WI38 (cell line): ENCODE results near the gene RIT2.

Experiments used
- H3K4me3 ChIP-seq: 2 replicates; pipeline ENCODE4 v1.5.1; 2011; ENCODE audit warnings: low read depth, mild to moderate bottlenecking, control low read depth, low read length
- CTCF ChIP-seq: IDR thresholded peaks from 2 replicates; pipeline ENCODE4 v1.5.1; 2012; ENCODE audit warnings: low read depth, mild to moderate bottlenecking, control low read depth, low read length

RIT2 gene

GRCh38 chr18:42719221-42719620, 396.3 kb downstream of the RIT2 start:
- no peak for TF ChIP-seq CTCF

DNA sequence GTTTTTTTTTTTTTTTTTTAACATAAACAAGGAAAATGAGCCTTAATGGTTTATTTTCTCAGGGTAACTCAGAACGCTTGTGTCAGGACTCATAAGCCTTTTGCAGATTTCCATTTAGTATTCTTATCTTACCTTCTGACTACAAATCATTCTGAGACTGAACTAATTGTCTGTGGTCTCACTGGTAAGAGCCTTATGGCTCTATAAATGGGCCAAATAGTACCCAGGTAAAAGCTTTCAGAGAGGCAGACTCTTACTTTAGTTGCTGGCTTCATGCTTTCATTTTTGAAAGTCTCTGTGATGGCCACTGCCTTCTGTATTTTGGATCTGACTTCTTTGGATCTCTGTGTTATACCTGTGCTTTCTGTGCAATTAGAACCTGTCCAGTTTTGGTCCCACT, 403.4 kb downstream of the RIT2 start:
- H3K4me3 ChIP-seq = no peak overlapping the region
- TF ChIP-seq CTCF = no peak

More at GRCh38 chr18:42719221-42719620, 396.3 kb downstream of the RIT2 start:
- no peak overlapping the region for H3K4me3 ChIP-seq

GRCh38 chr18:42707080-42707479, 408.4 kb downstream of the RIT2 start:
- H3K4me3 ChIP-seq = no peak overlapping the region

GRCh38 chr18:42706618-42707017, 408.9 kb downstream of the RIT2 start:
- TF ChIP-seq CTCF = no peak
- H3K4me3 ChIP-seq = no peak overlapping the region

More at GRCh38 chr18:42707080-42707479, 408.4 kb downstream of the RIT2 start:
- TF ChIP-seq CTCF = no peak

DNA sequence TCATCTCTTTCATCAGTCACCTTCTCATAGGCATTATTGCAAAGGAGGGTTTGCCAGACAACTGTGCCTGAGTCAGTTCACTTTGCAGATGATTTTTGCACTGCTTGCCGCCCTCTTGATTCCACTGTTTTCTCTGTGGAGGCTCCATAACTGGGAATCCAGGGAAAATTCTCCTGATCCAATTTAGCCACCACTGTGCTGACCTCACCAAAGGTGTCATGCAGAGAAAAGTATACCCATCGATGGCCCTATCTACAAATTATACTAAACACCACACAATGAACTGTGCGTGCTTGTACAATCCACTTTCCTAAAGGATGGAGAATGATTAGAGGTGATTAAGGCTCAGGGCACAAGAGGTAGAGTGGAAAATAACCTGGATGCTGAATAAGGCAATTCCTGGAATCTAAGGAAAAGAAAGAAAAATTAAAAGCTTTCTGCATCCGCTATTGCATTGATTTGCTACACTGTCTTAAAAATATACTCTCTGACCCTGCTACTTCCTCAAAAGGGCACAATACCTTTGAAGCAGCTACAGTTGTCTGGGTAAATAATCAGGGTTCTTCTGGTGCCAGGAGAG, 409.4 kb downstream of the RIT2 start:
- TF ChIP-seq CTCF = no peak
- H3K4me3 ChIP-seq = no peak overlapping the region
